ENCODE data around the gene NEO1.

DNA sequence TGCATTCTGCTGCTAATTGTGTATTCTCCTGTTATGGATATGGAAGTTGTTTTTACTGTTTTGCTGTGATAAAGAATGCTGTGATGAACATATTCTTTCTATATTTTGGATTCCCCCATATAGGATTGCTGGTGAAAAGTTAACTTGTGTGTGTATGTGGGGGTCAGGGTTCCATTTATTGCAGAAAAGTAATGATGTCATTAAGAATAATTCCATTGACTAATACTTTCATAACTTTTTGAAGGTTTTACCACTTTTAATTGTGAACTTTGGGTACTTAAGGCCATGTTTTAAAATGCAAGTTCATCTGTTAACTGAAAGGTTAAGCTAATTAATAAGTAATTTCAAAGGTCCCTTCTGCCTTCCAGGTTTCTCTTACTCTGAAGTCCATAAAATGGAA, 6.2 kb downstream of the NEO1 start:
- TF ChIP-seq, protein P1, sequence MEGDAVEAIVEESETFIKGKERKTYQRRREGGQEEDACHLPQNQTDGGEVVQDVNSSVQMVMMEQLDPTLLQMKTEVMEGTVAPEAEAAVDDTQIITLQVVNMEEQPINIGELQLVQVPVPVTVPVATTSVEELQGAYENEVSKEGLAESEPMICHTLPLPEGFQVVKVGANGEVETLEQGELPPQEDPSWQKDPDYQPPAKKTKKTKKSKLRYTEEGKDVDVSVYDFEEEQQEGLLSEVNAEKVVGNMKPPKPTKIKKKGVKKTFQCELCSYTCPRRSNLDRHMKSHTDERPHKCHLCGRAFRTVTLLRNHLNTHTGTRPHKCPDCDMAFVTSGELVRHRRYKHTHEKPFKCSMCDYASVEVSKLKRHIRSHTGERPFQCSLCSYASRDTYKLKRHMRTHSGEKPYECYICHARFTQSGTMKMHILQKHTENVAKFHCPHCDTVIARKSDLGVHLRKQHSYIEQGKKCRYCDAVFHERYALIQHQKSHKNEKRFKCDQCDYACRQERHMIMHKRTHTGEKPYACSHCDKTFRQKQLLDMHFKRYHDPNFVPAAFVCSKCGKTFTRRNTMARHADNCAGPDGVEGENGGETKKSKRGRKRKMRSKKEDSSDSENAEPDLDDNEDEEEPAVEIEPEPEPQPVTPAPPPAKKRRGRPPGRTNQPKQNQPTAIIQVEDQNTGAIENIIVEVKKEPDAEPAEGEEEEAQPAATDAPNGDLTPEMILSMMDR (IDR thresholded peaks at IDR 0.05; ENCODE audit: borderline replicate concordance, extremely low read depth, low read length, poor library complexity, severe bottlenecking), result no peak
- TF ChIP-seq EZH2 (IDR thresholded peaks at IDR 0.05; ENCODE audit: borderline replicate concordance, low read depth, low read length, severe bottlenecking), result no peak
